NOMO-1 treated with dmso at 0.1 percent for 144 hours (cell line): ENCODE measurements around the gene SMAD3.
A peak's percentile ranks its signal among the peaks of the same experiment; 100 is the strongest.
"Not testable (repeated sequence)": the region's sequence is repeated elsewhere in the genome, so short reads cannot be mapped to it uniquely, and the experiment has no call there.

ENCODE experiments used
- DNase-seq: peaks from one replicate; lab custom pipeline; 2025; ENCODE audit not compliant: unreplicated experiment; lab: John Stamatoyannopoulos, UW

Gene SMAD3

DNA sequence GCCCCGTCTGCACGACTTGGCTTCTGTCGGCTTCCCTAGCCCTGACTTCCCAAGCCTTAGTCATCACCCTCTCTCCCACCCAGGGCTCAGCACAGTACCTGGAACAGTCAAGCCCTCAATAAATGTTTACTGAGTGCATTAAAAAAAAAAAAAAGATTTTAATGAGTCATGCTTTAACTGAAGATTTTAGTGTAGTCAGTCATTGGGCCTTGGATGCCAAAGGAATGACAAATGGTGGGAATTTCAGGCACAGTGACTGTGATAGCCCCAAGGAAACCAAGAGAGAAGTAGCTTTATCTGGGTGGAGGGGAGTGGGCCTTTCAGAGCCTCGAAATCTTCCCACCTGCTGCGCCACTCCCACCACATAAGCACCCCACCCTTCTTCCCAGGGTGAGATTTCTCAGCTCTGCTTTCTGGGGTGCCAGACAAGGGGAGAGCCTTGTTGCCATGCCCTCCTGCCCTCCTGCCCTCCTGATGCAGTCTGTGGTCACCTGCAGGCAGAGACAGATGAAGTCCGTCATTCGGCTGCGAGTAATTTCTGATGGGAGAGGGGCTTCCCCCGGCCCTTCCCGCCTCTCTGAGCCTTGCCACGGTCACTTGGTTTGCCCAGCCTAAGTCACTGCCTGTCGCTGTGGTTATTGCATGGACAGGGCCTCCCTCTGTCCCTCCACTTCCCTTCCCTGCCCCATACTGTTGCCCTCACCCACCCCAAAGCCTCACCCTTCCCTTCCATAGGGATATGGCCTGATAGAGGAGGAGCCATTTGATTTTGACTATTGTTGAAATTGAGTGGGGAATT, 41.8 kb downstream of the SMAD3 start:
- no peak for DNase-seq

DNA sequence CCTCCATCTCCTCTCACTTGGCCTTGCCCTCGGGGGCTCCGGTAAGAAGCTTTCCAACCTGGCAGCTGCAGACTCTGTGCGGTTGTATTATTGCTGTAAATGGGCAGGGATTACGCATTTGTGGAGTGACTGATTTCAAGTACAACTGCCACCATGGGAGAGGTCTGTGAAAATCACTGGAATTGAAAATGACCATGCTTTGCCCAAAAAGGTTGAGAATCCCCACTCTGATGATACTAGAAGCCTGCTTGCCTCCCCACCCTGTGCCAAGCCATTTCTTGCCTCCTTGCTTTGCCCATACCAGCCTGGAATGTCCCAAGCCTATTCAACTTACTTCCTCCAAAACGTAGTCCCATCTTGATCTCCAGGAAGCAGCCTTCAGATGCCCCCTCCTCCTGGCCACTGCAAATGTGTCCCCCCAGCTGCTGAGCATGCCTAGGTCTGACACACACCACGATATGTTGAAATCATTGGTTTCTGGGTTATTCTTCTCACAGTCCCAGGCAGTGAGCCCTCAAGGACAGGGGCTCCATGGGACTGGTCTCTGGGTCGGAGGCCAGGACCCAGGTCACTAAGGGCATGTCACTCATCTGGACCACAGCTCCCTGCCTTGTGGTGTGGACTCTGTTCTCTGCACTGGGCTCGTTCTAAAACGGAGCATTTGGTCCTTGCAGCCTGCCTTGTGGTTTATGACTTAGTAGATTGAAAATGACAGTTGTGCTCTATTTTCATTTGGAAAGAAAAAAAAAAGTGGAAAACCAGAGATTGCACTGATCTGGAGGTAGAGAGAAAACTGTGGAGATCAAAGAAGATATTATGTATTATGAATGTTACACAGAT, 42.9 kb downstream of the SMAD3 start:
- no peak for DNase-seq

DNA sequence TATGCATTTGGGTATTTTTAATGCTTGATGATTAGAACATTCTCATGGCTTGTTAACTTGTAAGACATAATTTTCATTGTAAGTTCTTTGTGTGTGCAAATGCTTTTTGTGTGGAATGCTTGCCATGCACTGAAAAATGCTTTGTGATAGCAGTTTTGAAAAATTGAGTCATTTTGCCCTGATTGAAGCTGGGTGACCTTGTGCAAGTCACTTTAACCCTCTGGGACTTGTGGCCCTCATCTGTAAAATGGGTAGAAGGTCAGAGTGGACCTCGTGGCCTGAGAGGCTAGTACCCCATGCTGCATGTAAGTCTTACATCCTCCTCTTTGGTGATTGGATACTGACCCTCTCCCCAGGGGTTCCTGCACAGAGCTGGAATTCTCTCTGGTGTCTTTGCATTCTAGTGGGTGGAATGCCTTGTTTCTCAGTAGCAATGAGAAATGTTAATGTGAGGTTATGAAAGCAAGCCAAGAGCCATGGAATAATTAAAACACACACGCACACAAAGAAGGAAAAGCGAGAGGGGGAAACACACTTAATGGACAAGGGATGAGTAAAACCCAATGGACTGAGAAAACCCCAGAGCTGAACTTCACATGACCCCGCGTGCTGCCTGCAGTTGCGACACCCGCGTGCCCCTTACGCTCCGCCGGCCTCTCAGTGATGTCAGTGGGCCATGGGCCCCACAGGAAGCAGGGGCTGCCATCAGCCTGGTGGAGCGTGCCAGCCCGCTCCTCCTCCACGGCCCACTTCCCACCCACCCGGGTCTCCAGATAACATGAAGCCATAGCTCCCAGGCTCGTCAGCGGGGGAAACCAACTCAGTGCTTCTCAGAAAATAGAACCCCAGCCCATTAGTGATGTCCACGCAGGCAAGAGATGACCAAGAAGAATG, 44.0 kb downstream of the SMAD3 start:
- DNase-seq, result peak; percentile 83

DNA sequence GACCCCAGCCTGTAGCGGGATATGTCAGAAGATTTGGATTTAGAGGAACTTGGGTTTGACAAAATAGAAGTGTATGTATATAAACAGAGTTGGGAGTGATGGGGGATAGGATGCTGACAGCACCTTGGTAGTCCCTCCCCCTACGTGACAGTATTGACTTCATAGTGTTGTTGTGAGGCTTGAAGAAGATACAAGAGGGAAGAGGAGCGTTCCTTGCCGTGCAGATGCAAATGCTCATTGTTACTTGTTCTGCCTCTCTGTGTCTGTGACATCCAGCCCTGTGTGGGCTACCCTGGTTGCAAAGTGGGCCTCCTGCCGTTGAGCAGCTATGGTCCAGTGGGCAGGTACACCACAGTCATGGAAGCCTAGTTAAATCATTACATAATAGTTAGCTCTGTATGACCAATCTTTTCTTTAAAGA, 45.0 kb downstream of the SMAD3 start:
- no peak for DNase-seq

DNA sequence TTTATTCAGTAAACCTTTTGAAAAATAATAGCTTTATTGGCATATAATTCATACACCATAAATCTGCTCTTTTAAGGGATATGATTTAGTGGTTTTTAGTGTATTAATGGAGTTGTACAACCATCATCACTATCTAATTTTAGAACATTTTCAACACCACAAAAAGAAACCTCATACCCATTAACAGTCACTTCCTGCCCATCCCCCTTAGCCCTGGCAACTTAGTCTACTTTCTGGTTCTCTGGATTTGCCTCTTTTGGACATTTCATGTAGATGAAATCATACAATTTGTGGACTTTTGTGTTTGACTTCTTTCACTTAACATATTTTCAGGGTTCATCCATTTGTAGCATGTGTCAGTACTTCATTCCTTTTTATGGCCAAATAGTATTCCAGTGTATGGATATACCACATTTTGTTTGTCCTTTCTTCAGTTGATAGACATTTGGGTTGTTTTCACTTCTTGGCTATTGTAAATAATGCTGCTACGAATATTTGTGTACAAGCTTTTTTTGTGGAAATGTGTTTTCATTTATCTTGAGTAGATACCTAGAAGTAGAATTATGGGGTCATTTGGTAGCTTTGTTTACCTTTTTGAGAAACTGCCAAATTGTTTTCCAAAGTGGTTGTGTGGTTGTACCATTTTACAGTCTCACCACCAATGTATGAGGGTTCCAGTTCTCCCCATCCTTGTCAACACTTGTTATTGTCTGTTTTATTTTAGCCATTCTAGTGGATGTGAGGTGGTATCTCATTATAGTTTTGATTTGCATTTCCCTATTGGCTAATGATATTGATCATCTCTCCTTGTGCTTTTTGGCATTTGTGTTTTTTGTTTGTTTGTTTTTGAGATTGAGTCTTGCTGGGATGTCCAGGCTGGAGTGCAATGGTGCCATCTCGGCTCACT, 45.8 kb downstream of the SMAD3 start:
- DNase-seq, result no peak

DNA sequence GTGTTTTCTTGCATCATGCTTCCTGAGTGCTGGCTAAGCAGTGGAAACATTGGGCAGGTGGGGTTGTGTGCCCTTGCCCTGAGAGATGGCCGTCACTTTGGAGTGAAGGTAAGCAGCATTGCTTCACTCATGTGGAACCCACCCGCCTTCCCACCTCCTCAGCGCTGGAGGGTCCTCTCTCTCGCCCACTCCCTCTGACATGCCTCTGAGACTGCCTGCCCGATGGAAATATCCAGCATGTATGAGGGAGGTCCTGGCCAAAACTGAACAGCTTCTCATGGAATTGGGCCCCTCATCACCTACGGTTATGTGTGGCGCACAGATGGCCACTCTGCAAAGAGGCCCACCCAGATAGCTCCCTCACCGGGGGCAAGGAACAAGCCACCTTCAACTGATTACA, 48.6 kb downstream of the SMAD3 start:
- no peak for DNase-seq

DNA sequence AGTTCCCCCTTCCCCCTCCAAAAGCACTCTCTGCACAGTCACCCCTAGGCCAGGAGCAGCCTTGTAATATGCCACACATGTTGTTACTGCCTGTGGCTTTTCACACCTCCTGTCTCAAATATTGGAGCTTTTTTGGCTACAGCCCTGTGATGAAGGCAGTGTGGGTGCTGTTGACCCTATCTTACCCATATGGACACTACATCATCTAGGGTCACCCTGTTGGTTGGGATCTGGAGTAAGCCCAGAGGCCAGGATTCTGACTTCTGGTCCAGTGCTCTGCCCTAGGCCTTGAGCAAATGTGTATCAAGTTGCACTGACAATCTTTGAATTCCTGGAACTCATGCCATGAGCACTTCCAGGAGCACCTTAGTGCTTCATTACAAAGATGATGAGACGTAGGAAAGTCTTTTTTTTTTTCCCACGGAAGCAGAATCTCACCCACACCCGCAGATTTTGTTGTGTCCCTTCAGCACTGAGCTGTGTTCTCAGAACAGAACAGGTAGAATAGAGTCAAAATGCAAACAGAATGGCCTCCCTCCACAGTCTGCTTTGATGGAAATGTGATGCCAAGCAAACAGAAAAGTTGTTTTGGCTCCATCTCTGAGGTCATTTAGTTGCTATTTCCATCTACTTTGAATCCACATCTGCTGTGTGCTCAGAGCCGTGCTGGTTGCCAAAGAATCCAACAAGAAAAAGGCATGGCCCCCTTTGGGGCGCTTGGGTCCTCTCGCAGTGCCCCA, 49.6 kb downstream of the SMAD3 start:
- DNase-seq, result no peak

DNA sequence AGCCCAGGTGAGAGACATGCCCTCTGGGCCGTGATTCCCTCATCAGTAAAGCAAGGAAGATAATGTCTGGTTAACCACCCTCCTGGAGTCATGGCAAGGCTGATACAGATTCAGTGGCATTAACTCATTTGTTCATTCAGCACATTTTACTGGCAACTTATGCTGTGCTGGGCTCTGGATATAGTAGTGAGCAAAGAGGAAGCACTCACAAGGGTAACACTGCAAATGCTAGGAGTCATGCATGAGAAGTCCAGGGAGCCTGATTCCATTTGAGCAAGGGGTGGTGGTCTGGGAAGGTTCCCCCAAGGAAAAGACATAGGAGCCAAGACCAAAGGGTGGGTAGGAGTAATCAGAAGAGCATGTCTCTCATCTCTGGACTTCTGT, 50.2 kb downstream of the SMAD3 start:
- no peak for DNase-seq

DNA sequence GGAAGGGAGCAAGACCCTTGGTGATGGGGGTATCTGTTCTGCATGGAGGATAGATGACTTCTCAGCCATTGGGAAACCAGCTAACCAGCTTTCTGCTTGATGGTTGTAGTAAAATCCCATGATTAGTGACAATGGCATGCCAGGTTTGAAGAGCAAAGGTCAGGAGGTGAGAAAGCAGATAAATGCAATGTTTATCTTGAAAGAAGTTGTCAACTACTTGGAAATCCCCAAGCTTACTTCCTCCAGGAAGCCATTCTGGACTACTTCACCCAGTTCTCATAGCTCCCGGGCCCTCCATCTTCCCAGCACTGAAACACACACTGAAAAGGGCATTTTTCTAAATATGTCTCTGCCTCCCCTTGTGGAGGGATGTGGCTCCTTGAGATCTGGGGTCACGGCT, 51.3 kb downstream of the SMAD3 start:
- no peak for DNase-seq

DNA sequence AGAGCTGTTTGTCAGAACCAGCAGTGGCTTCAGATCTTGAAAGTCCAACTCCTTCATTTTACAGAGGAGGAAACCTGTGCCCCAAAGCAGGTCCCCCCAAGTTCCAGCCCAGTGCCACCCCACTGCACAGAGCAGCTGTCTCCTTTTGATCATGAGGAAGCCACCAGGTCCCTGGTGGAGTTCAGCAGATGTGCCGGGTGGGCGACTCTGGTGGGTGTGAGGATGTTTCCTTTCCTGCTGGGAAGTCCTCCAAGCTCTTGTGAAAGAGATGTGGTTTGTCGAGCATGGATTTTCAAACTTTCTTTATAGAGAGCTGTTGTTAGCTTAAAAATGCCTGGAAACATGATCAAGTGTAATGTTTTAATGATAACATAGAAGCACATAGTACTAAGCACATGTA, 52.0 kb downstream of the SMAD3 start:
- no peak for DNase-seq

DNA sequence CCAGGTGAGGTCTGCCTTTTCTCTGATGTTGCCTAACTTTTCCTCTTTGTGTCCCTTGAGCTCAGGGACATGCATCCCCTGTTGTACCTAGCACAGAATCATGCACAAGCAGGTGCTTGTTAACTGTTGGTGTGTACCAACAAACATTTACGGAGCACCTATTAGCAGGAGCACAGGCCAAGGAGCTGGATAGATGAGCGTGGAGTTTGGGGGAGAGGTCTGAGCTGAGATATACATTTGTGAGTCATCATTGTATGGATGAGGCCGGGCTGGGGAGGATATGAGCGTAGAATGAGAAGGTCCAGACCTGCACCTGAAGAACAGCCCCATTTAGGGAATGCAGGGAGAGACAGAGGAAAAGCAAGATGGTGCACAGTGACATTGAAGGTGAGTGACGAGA, 53.4 kb downstream of the SMAD3 start:
- DNase-seq, result no peak

DNA sequence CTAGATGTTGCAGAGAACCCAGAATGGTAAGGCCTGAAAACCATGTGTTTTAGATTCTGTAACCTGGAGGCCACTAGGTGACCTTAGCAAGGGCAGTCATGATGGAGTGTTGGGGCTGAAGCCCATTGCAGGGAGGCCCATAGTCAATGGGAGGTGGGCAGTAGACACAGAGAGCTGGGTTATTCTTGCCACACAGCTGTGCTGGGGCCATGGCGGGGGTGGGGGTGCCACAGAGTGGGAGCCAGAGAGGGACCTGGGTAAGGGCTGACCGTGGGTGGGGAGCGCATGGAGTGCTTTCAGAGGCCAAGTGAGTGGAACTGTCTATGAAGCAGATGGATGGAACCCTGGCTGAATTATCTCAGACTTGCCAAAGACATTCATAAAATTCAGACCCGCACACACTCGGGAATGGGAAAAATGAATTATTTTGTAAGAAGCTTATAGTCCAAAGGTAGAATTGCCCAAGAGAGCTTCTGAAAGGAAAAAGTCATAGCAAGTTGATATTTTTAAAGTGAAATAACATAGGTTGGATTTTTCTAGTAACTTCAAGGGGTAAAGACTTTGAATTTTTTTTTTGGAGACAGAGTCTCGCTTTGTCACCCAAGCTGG, 53.9 kb downstream of the SMAD3 start:
- DNase-seq, result no peak

DNA sequence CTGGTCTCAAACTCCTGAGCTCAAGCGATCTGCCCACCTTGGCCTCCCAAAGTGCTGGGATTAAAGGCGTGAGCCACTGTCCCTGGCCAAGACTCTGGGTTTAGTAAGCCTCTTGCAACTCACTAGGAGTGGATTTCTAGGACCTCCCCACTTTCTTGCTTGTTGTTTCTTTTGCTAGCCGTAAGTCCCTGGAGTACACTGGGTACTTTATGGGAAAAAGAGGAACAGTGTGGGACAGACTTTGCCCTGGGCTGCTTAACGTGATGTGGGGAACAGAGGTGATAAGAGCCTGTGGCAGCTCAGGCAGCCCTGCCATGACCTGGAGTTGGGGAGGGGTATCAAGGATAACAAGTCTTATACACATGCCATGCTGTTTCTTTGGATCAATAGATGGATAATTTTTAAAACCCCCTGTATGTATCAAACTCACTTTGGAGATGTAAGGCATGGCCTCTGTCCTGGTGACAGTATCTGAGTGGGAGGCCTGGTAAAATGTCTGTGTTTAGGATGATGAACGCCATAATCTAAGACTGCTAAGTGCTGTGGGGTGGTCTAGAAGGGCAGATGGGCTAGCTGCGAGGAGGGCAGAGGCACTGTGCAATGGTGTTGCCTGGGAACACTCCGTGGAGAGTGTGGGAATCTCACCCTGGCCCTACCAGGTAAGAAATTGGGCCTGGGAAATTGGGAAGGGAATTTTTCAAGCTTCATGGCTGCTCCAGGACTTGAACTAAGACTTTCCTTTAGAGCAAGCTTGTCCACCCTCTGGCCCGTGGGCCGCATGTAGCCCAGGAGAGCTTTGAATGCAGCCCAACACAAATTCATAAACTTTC, 54.8 kb downstream of the SMAD3 start:
- no peak for DNase-seq

DNA sequence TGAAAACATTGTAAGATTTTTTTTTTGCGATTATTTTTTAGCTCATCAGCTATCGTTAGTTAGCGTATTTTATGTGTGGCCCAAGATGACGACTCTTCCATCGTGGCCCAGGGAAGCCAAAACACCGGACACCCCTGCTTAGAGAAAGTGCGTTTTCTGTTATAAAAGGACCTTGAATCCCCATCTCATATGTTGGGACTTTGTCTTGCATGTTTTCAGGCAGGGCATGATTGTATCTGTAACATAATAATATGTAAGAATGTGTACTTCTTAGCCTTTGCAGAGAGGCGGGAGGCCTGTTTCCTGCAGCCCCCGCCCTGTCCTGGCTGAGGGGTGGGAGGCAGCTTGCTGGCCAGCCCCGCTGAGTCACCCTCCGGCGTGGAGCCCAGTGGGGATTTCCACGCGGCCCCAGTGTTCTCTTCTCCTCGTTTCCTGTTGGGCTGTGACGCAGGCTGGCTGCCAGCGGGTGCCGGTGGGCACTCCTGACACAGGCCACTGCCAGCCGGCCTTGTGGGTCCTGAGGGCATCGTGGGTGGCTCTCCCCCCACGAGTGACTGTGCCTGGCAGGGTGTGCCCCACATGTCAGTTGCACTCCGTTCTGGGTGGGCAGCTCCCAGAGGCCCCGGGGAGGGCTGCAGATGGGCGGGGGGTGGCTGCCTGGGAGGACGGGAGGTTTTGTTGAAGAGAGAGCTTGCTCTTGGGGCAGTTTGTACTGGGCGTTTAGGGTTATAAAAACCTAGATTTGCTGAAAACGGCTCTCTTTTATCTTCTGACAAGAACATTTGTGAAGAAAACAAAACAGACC, 55.6 kb downstream of the SMAD3 start:
- no peak for DNase-seq

DNA sequence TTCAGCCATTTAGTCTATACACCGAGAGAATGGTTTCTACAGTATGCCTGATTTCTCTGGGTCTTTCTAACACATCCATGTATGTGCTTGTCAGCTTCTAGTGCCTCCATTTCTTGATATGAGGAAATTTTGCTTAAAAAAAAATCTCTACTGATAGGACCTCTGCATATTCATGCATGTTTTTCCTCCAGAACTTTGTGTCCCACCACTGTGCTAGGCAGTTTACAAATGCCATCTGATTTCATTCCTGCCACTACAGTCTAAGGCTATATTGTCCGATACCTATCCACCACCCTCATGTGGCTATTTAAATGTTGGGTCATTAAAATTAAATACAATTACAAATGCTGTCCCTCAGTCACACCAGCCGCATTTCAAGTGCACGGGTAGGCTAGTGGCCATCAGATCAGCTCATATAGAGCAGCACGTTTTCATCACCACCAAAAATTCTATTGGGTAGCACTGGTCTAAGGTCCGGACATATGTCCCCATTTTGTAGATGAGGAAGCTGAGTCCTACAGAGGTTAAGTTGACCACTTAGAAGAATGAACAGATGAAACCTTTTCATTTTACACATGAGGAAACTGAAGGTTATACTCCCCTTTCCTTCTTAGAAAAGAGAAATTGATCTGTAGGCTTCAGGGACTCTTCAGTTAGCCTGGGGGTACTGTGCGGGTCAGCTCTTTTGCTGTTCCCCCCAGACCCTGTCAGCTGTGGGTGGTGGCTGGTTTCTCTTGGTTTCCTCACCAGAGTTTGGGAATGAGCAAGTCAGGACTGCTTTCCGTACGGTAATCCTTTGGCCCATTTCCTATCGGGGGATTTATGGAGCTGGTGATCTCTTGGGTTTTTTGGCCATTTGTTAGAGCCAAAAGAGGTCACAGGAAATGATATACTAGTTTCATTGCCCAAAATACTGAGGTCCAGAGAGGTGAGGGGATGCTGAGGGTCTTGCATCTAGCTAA, 56.5 kb downstream of the SMAD3 start:
- no peak for DNase-seq

DNA sequence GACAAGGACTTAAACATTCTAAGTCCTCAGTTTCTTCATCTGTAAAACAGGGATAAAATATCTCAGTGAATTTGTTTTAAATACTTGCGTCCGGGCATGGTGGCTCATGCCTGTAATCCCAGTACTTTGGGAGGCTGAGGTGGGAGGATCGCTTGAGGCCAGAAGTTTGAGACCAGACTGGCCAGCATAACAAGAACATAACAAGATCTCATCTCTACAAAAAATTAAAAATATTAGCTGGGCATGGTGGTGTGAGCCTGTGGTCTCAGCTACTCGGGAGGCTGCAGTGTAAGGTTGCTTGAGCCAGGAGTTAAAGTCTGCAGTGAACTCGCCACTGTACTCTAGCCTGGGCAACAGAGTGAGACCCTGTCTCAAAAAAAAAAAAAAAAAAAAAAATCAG, 57.4 kb downstream of the SMAD3 start:
- DNase-seq, result not testable (repeated sequence)
